H1 (cell line): ENCODE results near the gene CCDC28A. TPM values are rescaled to one million over a fixed set of nuclear protein-coding genes. Genes with fewer than 3 reads are reported as not detected.

Experiments used
- CHD7 ChIP-seq: fragments of 300-600 bp; sonication (generic); IDR thresholded peaks from 2 replicates; pipeline ENCODE4 v1.7.1; 2012; ENCODE audit warnings: low read length, moderate library complexity, mild to moderate bottlenecking, inconsistent platforms; ENCODE audit not compliant: insufficient replicate concordance
- EZH2 ChIP-seq: fragments of 200-600 bp; sonication (generic); IDR thresholded peaks from 2 replicates; pipeline ENCODE4 v1.7.1; 2012; ENCODE audit warnings: low read depth, mild to moderate bottlenecking, moderate library complexity, low read length, inconsistent platforms; ENCODE audit not compliant: severe bottlenecking
- KDM1A ChIP-seq: fragments of 200-600, 300-600 bp; sonication (generic); IDR thresholded peaks from 2 replicates; pipeline ENCODE4 v1.7.1; 2016; ENCODE audit warnings: mild to moderate bottlenecking, low read length, borderline replicate concordance
- MAX ChIP-seq: IDR thresholded peaks from 2 replicates; pipeline ENCODE4 v1.6.1; 2012; ENCODE audit warnings: inconsistent platforms
- NANOG ChIP-seq: IDR thresholded peaks from 2 replicates; pipeline ENCODE4 v1.6.1; 2011; ENCODE audit warnings: low read length, low read depth, mild to moderate bottlenecking, inconsistent platforms; ENCODE audit not compliant: insufficient read depth, poor library complexity, severe bottlenecking
- POU5F1 ChIP-seq: IDR thresholded peaks from 2 replicates; pipeline ENCODE4 v1.6.1; 2011; ENCODE audit warnings: low read depth, mild to moderate bottlenecking, low read length, moderate library complexity
- SIRT6 ChIP-seq: IDR thresholded peaks from one replicate; pipeline ENCODE4 v1.7.1; 2012; ENCODE audit warnings: low read length, inconsistent platforms
- polyA plus RNA-seq, 7 experiments: library from polyadenylated mRNA; depleted of rRNA in 3 of 7; stranded (reverse) in 5 of 7; unstranded in 2 of 7; fragments of >200 nt in 5 of 7; fragments of 200-250 nt in 2 of 7; gene quantifications; 1 replicate in 5 of 7; 2 replicates in 1 of 7; 4 replicates in 1 of 7; pipeline versions ENCODE4 v1.2.1 to v1.2.3, GENCODE V29; 2011 to 2013; ENCODE audit warnings: missing spikeins in 2 of 7, mixed read lengths in 2 of 7
- total RNA-seq: library from RNA; stranded (reverse); fragmentation: NEBNext Ultra II Directional; extraction: Animal tissue kit (Norgen Biotek cat#: 25700); gene quantifications from 2 replicates; pipeline ENCODE4 v1.2.1, GENCODE V29; 2021

CCDC28A gene
- total and polyA plus RNA-seq, 2 of the 8 experiments (the other 6 are each of a cell fraction or from before 2014, with no cell fraction given) = 9.6 to 12.1 TPM

- TF ChIP-seq CHD7 (no peak), KDM1A (no peak), MAX (no peak), EZH2 (no peak), SIRT6 (no peak), POU5F1 (no peak), NANOG (no peak)
These were observed 30.3 kb downstream of the CCDC28A start (continued) for GRCh38 chr6:138803861-138804260.
